ENCODE results near the gene DDT.
"Not testable (repeated sequence)": the region's sequence is repeated elsewhere in the genome, so short reads cannot be mapped to it uniquely, and the experiment has no call there.

DNA sequence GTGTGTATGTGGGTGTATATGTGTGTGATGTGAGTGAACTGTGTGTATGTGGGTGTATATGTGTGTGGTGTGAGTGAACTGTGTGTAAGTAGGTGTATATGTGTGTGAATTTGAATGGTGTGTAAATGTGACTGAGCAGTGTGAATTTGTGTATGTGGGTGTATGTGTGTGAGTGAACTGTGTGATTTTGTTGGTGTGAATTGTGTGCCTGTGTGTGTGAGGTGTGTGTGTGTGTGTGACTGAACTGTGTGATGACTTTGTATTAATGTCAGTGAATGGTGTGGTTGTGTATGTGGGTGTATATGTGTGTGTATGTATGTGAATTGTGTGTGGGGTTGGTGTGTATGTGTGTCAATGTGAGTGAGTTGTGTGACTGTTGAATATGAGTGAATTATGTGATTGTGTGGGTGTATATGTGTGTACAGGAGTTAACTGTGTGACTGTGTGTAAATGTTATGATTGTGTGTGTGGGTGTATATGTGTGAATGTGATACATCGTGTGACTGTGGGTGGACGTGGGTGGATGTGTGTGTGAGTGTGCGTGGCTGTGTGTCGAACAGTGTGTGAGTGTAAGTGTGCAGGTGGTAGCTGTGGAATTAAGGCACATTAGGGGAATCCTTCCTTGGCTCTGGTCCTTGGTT, 12.4 kb upstream of the DDT start:
- TF ChIP-seq CTCF, EZH2phosphoT487, EZH2 (IDR thresholded peaks at IDR 0.05): not testable (repeated sequence)

All from neural progenitor cell (in vitro differentiated cells).